HCT116 (cell line): ENCODE measurements around the gene CTNND2.

Experiments used
- CEBPB ChIP-seq: IDR thresholded peaks from 2 replicates; pipeline ENCODE4 v1.6.1; 2012; ENCODE audit warnings: low read depth
- EGR1 ChIP-seq: IDR thresholded peaks from 2 replicates; pipeline ENCODE4 v1.6.1; 2012; ENCODE audit warnings: low read depth
- EZH2 ChIP-seq: fragments of 200-600 bp; sonication (generic); IDR thresholded peaks from 2 replicates; pipeline ENCODE4 v1.6.1; 2017; ENCODE audit warnings: antibody characterized with exemption, mixed run types
- EZH2phosphoT487 ChIP-seq: fragments of 200-600 bp; IDR thresholded peaks from 2 replicates; pipeline ENCODE4 v1.6.1; 2018; ENCODE audit warnings: antibody characterized with exemption, borderline replicate concordance
- POLR2A ChIP-seq: IDR thresholded peaks from 2 replicates; pipeline ENCODE4 v1.7.0; 2011; ENCODE audit warnings: borderline replicate concordance; ENCODE audit not compliant: insufficient read depth, insufficient read length; ENCODE audit errors: extremely low read depth
- POLR2AphosphoS5 ChIP-seq: IDR thresholded peaks from 2 replicates; pipeline ENCODE4 v1.6.1; 2011; ENCODE audit warnings: mild to moderate bottlenecking, low read depth, low read length, moderate library complexity
- RAD21 ChIP-seq: IDR thresholded peaks from 2 replicates; pipeline ENCODE4 v1.6.1; 2012; ENCODE audit warnings: low read depth, mild to moderate bottlenecking
- YY1 ChIP-seq: IDR thresholded peaks from 2 replicates; pipeline ENCODE4 v1.6.1; 2011; ENCODE audit warnings: low read length, low read depth, moderate library complexity, mild to moderate bottlenecking; ENCODE audit not compliant: insufficient replicate concordance; ENCODE audit errors: extremely low read depth
- TF ChIP-seq, protein P1 (sequence below), 3 experiments: fragments of 200-600 bp in 1 of 3; sonication (generic) in 1 of 3; IDR thresholded peaks in 2 of 3; conservative IDR thresholded peaks in 1 of 3; 2 replicates each; pipeline ENCODE4 v1.5.1; 2012 to 2017; ENCODE audit warnings: low read depth in 2 of 3, low read length in 2 of 3, antibody characterized with exemption in 1 of 3, borderline replicate concordance in 1 of 3, control low read depth in 1 of 3, mild to moderate bottlenecking in 1 of 3, mixed read lengths in 1 of 3, mixed run types in 1 of 3, moderate library complexity in 1 of 3; ENCODE audit not compliant: insufficient read depth in 1 of 3
- TF ChIP-seq, protein P2 (sequence below): IDR thresholded peaks from 2 replicates; pipeline ENCODE4 v1.6.1; 2012; ENCODE audit warnings: low read depth
- TF ChIP-seq, protein P3 (sequence below): IDR thresholded peaks from 2 replicates; pipeline ENCODE4 v1.6.1; 2012
- TF ChIP-seq, protein P4 (sequence below): IDR thresholded peaks from 2 replicates; pipeline ENCODE4 v1.6.1; 2012
- TF ChIP-seq, protein P5 (sequence below): IDR thresholded peaks from 2 replicates; pipeline ENCODE4 v1.6.1; 2011; ENCODE audit warnings: mild to moderate bottlenecking, low read length, moderate library complexity; ENCODE audit not compliant: insufficient replicate concordance; ENCODE audit errors: extremely low read depth

DNA sequence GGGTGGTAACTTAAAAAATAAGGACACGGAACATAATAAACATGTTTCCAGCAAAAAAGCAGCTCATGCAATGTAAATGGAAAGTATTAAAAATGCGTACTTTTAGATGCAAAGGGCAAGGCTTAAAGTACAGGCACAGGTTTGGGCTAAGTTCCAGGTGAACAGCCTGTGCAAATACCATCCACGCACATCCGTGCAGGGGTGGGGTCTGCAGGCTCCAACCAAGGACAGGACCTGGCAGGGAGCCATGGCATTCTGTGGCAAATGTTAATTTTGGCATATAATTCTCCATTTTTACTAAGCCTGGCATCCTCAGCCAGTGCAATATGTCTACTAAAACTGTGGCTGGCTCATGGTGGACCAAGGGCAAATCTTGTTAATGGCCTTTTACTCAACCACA is 777.4 kb downstream of the CTNND2 start:
- TF ChIP-seq, protein P1, sequence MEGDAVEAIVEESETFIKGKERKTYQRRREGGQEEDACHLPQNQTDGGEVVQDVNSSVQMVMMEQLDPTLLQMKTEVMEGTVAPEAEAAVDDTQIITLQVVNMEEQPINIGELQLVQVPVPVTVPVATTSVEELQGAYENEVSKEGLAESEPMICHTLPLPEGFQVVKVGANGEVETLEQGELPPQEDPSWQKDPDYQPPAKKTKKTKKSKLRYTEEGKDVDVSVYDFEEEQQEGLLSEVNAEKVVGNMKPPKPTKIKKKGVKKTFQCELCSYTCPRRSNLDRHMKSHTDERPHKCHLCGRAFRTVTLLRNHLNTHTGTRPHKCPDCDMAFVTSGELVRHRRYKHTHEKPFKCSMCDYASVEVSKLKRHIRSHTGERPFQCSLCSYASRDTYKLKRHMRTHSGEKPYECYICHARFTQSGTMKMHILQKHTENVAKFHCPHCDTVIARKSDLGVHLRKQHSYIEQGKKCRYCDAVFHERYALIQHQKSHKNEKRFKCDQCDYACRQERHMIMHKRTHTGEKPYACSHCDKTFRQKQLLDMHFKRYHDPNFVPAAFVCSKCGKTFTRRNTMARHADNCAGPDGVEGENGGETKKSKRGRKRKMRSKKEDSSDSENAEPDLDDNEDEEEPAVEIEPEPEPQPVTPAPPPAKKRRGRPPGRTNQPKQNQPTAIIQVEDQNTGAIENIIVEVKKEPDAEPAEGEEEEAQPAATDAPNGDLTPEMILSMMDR (IDR thresholded peaks at IDR 0.05 in 2 of 3, conservative IDR thresholded peaks at IDR 0.05 in 1 of 3; ENCODE audit: borderline replicate concordance in 1 of 3, insufficient read depth in 1 of 3, low read depth in 2 of 3, low read length in 2 of 3), result no peak
- TF ChIP-seq RAD21 (no peak), POLR2AphosphoS5 (no peak), EZH2phosphoT487 (no peak), CEBPB (no peak), EGR1 (no peak), POLR2A (no peak), YY1 (no peak), EZH2 (no peak)
- TF ChIP-seq, protein P2, sequence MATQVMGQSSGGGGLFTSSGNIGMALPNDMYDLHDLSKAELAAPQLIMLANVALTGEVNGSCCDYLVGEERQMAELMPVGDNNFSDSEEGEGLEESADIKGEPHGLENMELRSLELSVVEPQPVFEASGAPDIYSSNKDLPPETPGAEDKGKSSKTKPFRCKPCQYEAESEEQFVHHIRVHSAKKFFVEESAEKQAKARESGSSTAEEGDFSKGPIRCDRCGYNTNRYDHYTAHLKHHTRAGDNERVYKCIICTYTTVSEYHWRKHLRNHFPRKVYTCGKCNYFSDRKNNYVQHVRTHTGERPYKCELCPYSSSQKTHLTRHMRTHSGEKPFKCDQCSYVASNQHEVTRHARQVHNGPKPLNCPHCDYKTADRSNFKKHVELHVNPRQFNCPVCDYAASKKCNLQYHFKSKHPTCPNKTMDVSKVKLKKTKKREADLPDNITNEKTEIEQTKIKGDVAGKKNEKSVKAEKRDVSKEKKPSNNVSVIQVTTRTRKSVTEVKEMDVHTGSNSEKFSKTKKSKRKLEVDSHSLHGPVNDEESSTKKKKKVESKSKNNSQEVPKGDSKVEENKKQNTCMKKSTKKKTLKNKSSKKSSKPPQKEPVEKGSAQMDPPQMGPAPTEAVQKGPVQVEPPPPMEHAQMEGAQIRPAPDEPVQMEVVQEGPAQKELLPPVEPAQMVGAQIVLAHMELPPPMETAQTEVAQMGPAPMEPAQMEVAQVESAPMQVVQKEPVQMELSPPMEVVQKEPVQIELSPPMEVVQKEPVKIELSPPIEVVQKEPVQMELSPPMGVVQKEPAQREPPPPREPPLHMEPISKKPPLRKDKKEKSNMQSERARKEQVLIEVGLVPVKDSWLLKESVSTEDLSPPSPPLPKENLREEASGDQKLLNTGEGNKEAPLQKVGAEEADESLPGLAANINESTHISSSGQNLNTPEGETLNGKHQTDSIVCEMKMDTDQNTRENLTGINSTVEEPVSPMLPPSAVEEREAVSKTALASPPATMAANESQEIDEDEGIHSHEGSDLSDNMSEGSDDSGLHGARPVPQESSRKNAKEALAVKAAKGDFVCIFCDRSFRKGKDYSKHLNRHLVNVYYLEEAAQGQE, result no peak
- TF ChIP-seq, protein P3, sequence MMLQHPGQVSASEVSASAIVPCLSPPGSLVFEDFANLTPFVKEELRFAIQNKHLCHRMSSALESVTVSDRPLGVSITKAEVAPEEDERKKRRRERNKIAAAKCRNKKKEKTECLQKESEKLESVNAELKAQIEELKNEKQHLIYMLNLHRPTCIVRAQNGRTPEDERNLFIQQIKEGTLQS, result no peak
- TF ChIP-seq, protein P4, sequence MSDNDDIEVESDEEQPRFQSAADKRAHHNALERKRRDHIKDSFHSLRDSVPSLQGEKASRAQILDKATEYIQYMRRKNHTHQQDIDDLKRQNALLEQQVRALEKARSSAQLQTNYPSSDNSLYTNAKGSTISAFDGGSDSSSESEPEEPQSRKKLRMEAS, result no peak
- TF ChIP-seq, protein P5, sequence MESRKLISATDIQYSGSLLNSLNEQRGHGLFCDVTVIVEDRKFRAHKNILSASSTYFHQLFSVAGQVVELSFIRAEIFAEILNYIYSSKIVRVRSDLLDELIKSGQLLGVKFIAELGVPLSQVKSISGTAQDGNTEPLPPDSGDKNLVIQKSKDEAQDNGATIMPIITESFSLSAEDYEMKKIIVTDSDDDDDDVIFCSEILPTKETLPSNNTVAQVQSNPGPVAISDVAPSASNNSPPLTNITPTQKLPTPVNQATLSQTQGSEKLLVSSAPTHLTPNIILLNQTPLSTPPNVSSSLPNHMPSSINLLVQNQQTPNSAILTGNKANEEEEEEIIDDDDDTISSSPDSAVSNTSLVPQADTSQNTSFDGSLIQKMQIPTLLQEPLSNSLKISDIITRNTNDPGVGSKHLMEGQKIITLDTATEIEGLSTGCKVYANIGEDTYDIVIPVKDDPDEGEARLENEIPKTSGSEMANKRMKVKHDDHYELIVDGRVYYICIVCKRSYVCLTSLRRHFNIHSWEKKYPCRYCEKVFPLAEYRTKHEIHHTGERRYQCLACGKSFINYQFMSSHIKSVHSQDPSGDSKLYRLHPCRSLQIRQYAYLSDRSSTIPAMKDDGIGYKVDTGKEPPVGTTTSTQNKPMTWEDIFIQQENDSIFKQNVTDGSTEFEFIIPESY, result no peak
